ENCODE results near the gene KCNG1. TPM values are rescaled to one million over a fixed set of nuclear protein-coding genes. Genes with fewer than 3 reads are reported as not detected.

KCNG1 gene
- total and polyA plus RNA-seq, 2 experiments from 2014 or later: 26.1 to 45.8 TPM

DNA sequence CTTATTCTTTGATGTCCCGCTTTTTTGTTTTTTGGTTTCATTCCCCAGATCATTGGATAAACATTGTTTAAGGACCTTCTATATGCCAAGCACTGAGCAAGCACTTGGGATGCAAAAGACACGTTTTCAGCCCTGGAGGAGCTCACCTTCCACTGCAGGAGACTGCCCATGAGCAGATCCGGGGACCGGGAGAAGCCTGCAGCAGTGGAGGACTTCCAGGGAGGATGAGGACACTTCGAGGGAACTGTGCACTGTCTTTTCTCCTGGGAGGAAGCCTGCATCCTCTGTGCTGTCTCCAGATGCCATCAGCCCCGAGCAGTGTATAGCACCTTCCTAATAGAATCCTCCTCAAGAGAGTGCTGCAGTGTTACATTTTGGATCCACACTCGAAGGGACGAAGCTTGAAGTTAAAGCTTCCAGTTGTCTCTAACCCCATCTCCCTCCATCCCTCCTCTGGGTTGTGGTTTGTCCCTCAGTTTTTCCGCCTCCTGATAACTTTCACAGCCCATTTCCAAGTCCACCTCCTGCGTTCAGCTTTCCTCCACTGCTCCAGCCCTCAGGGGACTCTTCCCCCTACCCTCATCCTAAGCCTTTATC is 5.8 kb upstream of the KCNG1 start:
- H3K27ac ChIP-seq: no peak overlapping the region
- no peaks in the 10 kb centered on the region for H3K36me3 ChIP-seq (replicated peaks; ENCODE audit: insufficient read depth, low read depth)
- no peaks in the 10 kb centered on the region for H3K79me2 ChIP-seq
- peaks cover 65% of the 10 kb centered on the region for H3K27me3 ChIP-seq
- no peaks in the 10 kb centered on the region for H3K9me3 ChIP-seq (ENCODE audit: low read depth)
- H3K4me3 ChIP-seq: no peak overlapping the region
- no peaks in the 10 kb centered on the region for H3K9me2 ChIP-seq (replicated peaks; ENCODE audit: insufficient read depth)
- no peak overlapping the region for H3K4me2 ChIP-seq
- no peak overlapping the region for H2AFZ ChIP-seq
- H3K4me1 ChIP-seq (ENCODE audit: insufficient read depth): no peaks in the 10 kb centered on the region
- 42% methylated on average over 10 of the region's 10 CpGs for WGBS (ENCODE audit: low lambda C conversion rate, missing lambda C conversion rate)
- TF ChIP-seq EZH2 (IDR thresholded peaks at IDR 0.05; ENCODE audit: borderline replicate concordance) (no peak), EZH2phosphoT487 (IDR thresholded peaks at IDR 0.05; ENCODE audit: low read depth, severe bottlenecking, unreplicated experiment) (no peak)
- TF ChIP-seq, protein P1, sequence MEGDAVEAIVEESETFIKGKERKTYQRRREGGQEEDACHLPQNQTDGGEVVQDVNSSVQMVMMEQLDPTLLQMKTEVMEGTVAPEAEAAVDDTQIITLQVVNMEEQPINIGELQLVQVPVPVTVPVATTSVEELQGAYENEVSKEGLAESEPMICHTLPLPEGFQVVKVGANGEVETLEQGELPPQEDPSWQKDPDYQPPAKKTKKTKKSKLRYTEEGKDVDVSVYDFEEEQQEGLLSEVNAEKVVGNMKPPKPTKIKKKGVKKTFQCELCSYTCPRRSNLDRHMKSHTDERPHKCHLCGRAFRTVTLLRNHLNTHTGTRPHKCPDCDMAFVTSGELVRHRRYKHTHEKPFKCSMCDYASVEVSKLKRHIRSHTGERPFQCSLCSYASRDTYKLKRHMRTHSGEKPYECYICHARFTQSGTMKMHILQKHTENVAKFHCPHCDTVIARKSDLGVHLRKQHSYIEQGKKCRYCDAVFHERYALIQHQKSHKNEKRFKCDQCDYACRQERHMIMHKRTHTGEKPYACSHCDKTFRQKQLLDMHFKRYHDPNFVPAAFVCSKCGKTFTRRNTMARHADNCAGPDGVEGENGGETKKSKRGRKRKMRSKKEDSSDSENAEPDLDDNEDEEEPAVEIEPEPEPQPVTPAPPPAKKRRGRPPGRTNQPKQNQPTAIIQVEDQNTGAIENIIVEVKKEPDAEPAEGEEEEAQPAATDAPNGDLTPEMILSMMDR (IDR thresholded peaks at IDR 0.05; ENCODE audit: poor library complexity): no peak
- DNase-seq (ENCODE audit: low spot score): no peak
- H4K20me1 ChIP-seq (ENCODE audit: insufficient read depth, poor library complexity, severe bottlenecking): no peaks in the 10 kb centered on the region

DNA sequence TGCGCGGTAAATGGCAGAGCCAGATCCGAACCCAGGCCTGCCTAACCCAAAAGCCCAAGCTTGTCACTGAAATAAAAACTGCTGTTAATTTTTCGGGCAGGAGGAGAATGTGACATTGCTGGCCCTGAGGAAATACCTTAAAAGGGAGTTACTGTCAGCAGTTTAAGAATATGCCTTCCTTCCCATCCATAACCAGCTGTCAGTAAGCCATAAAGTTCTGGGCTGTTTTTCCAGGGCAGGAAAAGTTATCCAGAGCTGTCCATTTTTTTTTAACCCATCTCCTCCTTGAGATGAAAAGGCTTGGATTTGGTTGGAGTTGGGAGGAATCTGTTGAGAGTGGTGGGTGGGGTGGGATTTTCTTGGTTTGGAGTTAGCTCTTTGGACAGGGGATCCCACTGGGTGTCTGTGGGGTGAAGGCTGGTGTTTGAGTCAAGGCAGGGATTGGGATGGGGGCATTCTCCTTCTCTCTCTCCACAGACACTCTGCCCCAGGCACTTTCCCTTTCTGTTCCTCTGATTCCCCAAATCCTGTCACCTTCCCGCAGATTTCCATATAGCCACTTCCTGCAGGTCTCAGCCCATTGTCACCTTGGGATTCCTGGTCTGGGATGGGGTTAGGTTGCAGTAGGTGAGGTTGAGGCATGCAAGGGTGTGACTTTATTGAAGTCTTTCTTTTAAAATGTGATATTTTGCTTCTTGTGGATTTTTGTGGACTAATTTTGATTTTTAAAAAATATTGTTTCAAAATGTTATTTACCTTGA is 4.3 kb upstream of the KCNG1 start:
- H3K4me2 ChIP-seq: no peak overlapping the region
- H3K9me3 ChIP-seq (ENCODE audit: low read depth): no peaks in the 10 kb centered on the region
- WGBS (ENCODE audit: low lambda C conversion rate, missing lambda C conversion rate): 79% methylated on average over 5 of the region's 5 CpGs
- H3K27me3 ChIP-seq: peaks cover 75% of the 10 kb centered on the region
- H4K20me1 ChIP-seq (ENCODE audit: insufficient read depth, poor library complexity, severe bottlenecking): no peaks in the 10 kb centered on the region
- peaks cover 5% of the 10 kb centered on the region for H3K4me1 ChIP-seq (ENCODE audit: insufficient read depth)
- H2AFZ ChIP-seq: no peak overlapping the region
- no peaks in the 10 kb centered on the region for H3K36me3 ChIP-seq (replicated peaks; ENCODE audit: insufficient read depth, low read depth)
- DNase-seq (ENCODE audit: low spot score): no peak
- no peak overlapping the region for H3K27ac ChIP-seq
- no peak for TF ChIP-seq EZH2 (IDR thresholded peaks at IDR 0.05; ENCODE audit: borderline replicate concordance)
- no peaks in the 10 kb centered on the region for H3K79me2 ChIP-seq
- H3K4me3 ChIP-seq: no peak overlapping the region
- H3K9me2 ChIP-seq (replicated peaks; ENCODE audit: insufficient read depth): no peaks in the 10 kb centered on the region

DNA sequence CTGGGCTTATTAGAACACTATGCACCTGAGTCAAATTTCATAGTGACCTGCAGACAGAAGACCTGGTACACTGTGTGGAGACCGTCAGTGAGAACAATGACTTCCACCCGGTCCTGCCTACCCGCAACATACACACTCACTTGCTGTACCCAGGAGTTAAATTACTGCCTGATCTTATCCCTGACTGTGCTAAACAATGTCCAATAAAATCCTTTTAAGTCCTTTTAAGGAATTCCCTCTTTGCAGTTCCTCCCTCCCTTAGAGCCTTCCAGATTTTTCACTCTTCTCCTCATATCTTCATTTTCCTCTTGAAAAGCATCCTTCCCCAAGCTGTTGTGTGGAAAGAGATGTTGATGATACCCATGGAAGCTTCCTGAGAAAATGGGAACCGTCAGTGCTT is 3.4 kb upstream of the KCNG1 start:
- Histone ChIP-seq H3K36me3 (replicated peaks; ENCODE audit: insufficient read depth, low read depth) (no peaks in the 10 kb centered on the region), H3K27me3 (peaks cover 85% of the 10 kb centered on the region), H3K4me1 (ENCODE audit: insufficient read depth) (peaks cover 5% of the 10 kb centered on the region), H2AFZ (no peak overlapping the region), H3K4me2 (no peak overlapping the region), H3K9me3 (ENCODE audit: low read depth) (no peaks in the 10 kb centered on the region), H4K20me1 (ENCODE audit: insufficient read depth, poor library complexity, severe bottlenecking) (no peaks in the 10 kb centered on the region), H3K79me2 (no peaks in the 10 kb centered on the region), H3K27ac (no peak overlapping the region), H3K9me2 (replicated peaks; ENCODE audit: insufficient read depth) (no peaks in the 10 kb centered on the region), H3K4me3 (no peak overlapping the region)
- WGBS (ENCODE audit: low lambda C conversion rate, missing lambda C conversion rate): 70% methylated on average over 4 of the region's 4 CpGs
- TF ChIP-seq, protein P1 (IDR thresholded peaks at IDR 0.05; ENCODE audit: poor library complexity): no peak
- TF ChIP-seq EZH2phosphoT487 (IDR thresholded peaks at IDR 0.05; ENCODE audit: low read depth, severe bottlenecking, unreplicated experiment) (no peak), EZH2 (IDR thresholded peaks at IDR 0.05; ENCODE audit: borderline replicate concordance) (no peak)
- DNase-seq (ENCODE audit: low spot score): no peak

DNA sequence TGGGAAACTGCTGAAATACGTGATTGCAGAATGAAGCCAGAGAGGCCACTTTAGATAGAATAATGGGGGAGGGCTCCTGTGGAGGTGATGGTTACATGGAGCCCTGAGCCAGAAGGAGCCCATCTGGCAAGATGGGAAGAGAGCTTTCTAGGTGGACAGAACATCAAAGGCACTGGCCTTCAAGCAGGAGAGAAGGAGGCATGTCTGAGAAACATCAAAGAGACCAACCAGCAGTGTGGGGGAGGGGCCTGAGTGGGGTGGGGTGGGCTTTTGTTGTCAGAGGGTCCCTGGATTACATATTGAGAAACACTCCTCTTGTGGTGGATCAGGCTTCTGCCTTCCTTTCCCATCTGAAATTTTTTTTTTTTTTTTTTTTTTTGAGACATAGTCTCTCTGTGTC is 1.9 kb upstream of the KCNG1 start:
- H3K36me3 ChIP-seq (replicated peaks; ENCODE audit: insufficient read depth, low read depth): no peaks in the 10 kb centered on the region
- H3K27me3 ChIP-seq: peaks cover 85% of the 10 kb centered on the region
- peaks cover 5% of the 10 kb centered on the region for H3K4me1 ChIP-seq (ENCODE audit: insufficient read depth)
- no peaks in the 10 kb centered on the region for H3K79me2 ChIP-seq
- H3K9me2 ChIP-seq (replicated peaks; ENCODE audit: insufficient read depth): no peaks in the 10 kb centered on the region
- H3K27ac ChIP-seq: no peak overlapping the region
- no peak overlapping the region for H3K4me3 ChIP-seq
- 69% methylated on average over 1 of the region's 1 CpG for WGBS (ENCODE audit: low lambda C conversion rate, missing lambda C conversion rate)
- H3K9me3 ChIP-seq (ENCODE audit: low read depth): no peaks in the 10 kb centered on the region
- DNase-seq (ENCODE audit: low spot score): no peak
- no peak overlapping the region for H3K4me2 ChIP-seq
- TF ChIP-seq EZH2phosphoT487 (IDR thresholded peaks at IDR 0.05; ENCODE audit: low read depth, severe bottlenecking, unreplicated experiment) (no peak), EZH2 (IDR thresholded peaks at IDR 0.05; ENCODE audit: borderline replicate concordance) (no peak)
- TF ChIP-seq, protein P1 (IDR thresholded peaks at IDR 0.05; ENCODE audit: poor library complexity): no peak
- H2AFZ ChIP-seq: no peak overlapping the region
- no peaks in the 10 kb centered on the region for H4K20me1 ChIP-seq (ENCODE audit: insufficient read depth, poor library complexity, severe bottlenecking)

All from hepatocyte (in vitro differentiated cells).